IPS DF 4.7 (cell line): Measurements from ENCODE around the gene C4A.
"Not testable (repeated sequence)": the region's sequence is repeated elsewhere in the genome, so short reads cannot be mapped to it uniquely, and the experiment has no call there.

ENCODE experiments used
- DNase-seq: peaks from one replicate; pipeline ENCODE4 v3.0.0-alpha.2; 2013; ENCODE audit warnings: low spot score; ENCODE audit errors: extremely low read depth

The C4A gene

GRCh38 chr6:32022100-32022499, 40.2 kb downstream of the C4A start:
- not testable (repeated sequence) for DNase-seq

- DNase-seq, result not testable (repeated sequence)
Measured at GRCh38 chr6:32028631-32029030, 46.8 kb downstream of the C4A start.

- DNase-seq, result not testable (repeated sequence)
Measured at GRCh38 chr6:32029553-32029952, 47.7 kb downstream of the C4A start.

- not testable (repeated sequence) for DNase-seq
Measured at GRCh38 chr6:32035283-32036013, 53.6 kb downstream of the C4A start.

GRCh38 chr6:32037136-32037535, 55.3 kb downstream of the C4A start:
- DNase-seq, result not testable (repeated sequence)

- not testable (repeated sequence) for DNase-seq
Measured at GRCh38 chr6:32037598-32038524, 56.0 kb downstream of the C4A start, which contains the start of gene CYP21A2. Gene CYP21A2, plus strand, starts transcription at chr6:32038415. Its CDS starts 8 bp downstream, at chr6:32038423.

GRCh38 chr6:32038878-32039277, 57.0 kb downstream of the C4A start:
- DNase-seq, result not testable (repeated sequence)

- not testable (repeated sequence) for DNase-seq
Measured at GRCh38 chr6:32039321-32040274, 57.7 kb downstream of the C4A start.

GRCh38 chr6:32040299-32041049, 58.6 kb downstream of the C4A start:
- not testable (repeated sequence) for DNase-seq

GRCh38 chr6:32041050-32041321, 59.1 kb downstream of the C4A start:
- not testable (repeated sequence) for DNase-seq

GRCh38 chr6:32041385-32041784, 59.5 kb downstream of the C4A start:
- not testable (repeated sequence) for DNase-seq

- DNase-seq, result not testable (repeated sequence)
Measured at GRCh38 chr6:32042276-32042675, 60.4 kb downstream of the C4A start.

- DNase-seq, result not testable (repeated sequence)
Measured at GRCh38 chr6:32043589-32044380, 61.9 kb downstream of the C4A start.

GRCh38 chr6:32044916-32045315, 63.1 kb downstream of the C4A start:
- not testable (repeated sequence) for DNase-seq

- DNase-seq, result no peak
Measured at GRCh38 chr6:32045811-32046449, 64.1 kb downstream of the C4A start.

- DNase-seq, result no peak
Measured at GRCh38 chr6:32046450-32047083, 64.7 kb downstream of the C4A start.

GRCh38 chr6:32047084-32047478, 65.2 kb downstream of the C4A start:
- DNase-seq, result no peak

- no peak for DNase-seq
Measured at GRCh38 chr6:32047539-32047854, 65.6 kb downstream of the C4A start.
